Ascending aorta (tissue), 2 donors: ENCODE results near the gene CLCN7. TPM values are rescaled to one million over a fixed set of nuclear protein-coding genes. Genes with fewer than 3 reads are reported as not detected.

ENCODE experiments used
- DNase-seq, 2 donors: peaks; one replicate each; pipeline ENCODE4 v3.0.0-alpha.2; 2019; ENCODE audit warnings: low spot score in 2 of 2
- H3K27ac ChIP-seq, 2 donors: fragments of 200-600 bp; sonication (generic); one replicate each; pipeline ENCODE4 v1.5.1; 2016 to 2017; ENCODE audit warnings: mild to moderate bottlenecking in 1 of 2
- H3K27me3 ChIP-seq: fragments of 200-600 bp; sonication (generic); one replicate; pipeline ENCODE4 v1.5.1; 2017
- H3K36me3 ChIP-seq, 2 donors: fragments of 200-600 bp; sonication (generic); one replicate each; pipeline ENCODE4 v1.5.1; 2016
- H3K4me1 ChIP-seq, 2 donors: fragments of 200-600 bp; sonication (generic); one replicate each; pipeline ENCODE4 v1.5.1; 2016 to 2017; ENCODE audit warnings: mild to moderate bottlenecking in 1 of 2
- H3K4me3 ChIP-seq, 2 donors: fragments of 200-600 bp; sonication (generic); one replicate each; pipeline ENCODE4 v1.5.1; 2016 to 2017; ENCODE audit warnings: mild to moderate bottlenecking in 1 of 2
- H3K9me3 ChIP-seq, 2 donors: fragments of 200-600 bp; sonication (generic); one replicate each; pipeline ENCODE4 v1.5.1; 2016
- CTCF ChIP-seq, 3 experiments: fragments of 200-600 bp in 2 of 3; fragments of 450-650 bp in 1 of 3; sonication (generic) in 2 of 3; IDR thresholded peaks; one replicate each; pipeline ENCODE4 v1.5.1; 2016 to 2019; ENCODE audit warnings: antibody characterized with exemption in 3 of 3, mild to moderate bottlenecking in 1 of 3, moderate library complexity in 1 of 3
- intact Hi-C: fragments of 100-400 bp; cut with DNase I; formaldehyde crosslinking; loops from one replicate; pipeline ENCODE4 v1.15.1; 2023
- total RNA-seq: library from RNA; depleted of rRNA; stranded (reverse); fragments of >200 nt; gene quantifications from one replicate; pipeline ENCODE4 v1.1.0, GENCODE V29; 2016

CLCN7 gene
- total RNA-seq, 1 donor from 2014 or later, result 108 TPM

GRCh38 chr16:1432388-1433262 lies 42.2 kb downstream of the CLCN7 start:
- no peaks in the 10 kb centered on the region for H3K36me3 ChIP-seq
- no peaks in the 10 kb centered on the region for H3K27me3 ChIP-seq
- no peak for TF ChIP-seq CTCF (IDR thresholded peaks at IDR 0.05)
- no peaks in the 10 kb centered on the region for H3K4me1 ChIP-seq
- no peak for DNase-seq
- no peaks in the 10 kb centered on the region for H3K9me3 ChIP-seq
- intact Hi-C loops, result no loop called here
- no peak overlapping the region for H3K4me3 ChIP-seq
- H3K27ac ChIP-seq, result no peak overlapping the region

GRCh38 chr16:1431497-1432270 lies 43.1 kb downstream of the CLCN7 start:
- H3K4me1 ChIP-seq, result no peaks in the 10 kb centered on the region
- H3K4me3 ChIP-seq, result no peak overlapping the region
- no peak overlapping the region for H3K27ac ChIP-seq
- no peaks in the 10 kb centered on the region for H3K9me3 ChIP-seq
- no peaks in the 10 kb centered on the region for H3K36me3 ChIP-seq
- DNase-seq, result no peak
- TF ChIP-seq CTCF (IDR thresholded peaks at IDR 0.05), result no peak
- intact Hi-C loops, result no loop called here
- no peaks in the 10 kb centered on the region for H3K27me3 ChIP-seq

GRCh38 chr16:1430759-1431496 lies 43.9 kb downstream of the CLCN7 start, which contains the start of gene PERCC1:
TSS of gene PERCC1 (plus strand) at chr16:1431078. CDS start at chr16:1432594, 1,516 bp downstream.
- intact Hi-C loops, result no loop called here

GRCh38 chr16:1430214-1430758 lies 44.5 kb downstream of the CLCN7 start:
- H3K9me3 ChIP-seq, result no peaks in the 10 kb centered on the region
- no peaks in the 10 kb centered on the region for H3K27me3 ChIP-seq
- no peak for DNase-seq
- H3K27ac ChIP-seq, result no peak overlapping the region
- H3K4me3 ChIP-seq, result no peak overlapping the region
- no peaks in the 10 kb centered on the region for H3K36me3 ChIP-seq
- TF ChIP-seq CTCF (IDR thresholded peaks at IDR 0.05), result no peak
- no peaks in the 10 kb centered on the region for H3K4me1 ChIP-seq
- intact Hi-C loops, result no loop called here

More at GRCh38 chr16:1430759-1431496, 43.9 kb downstream of the CLCN7 start, which contains the start of gene PERCC1:
- Histone ChIP-seq H3K9me3 (no peaks in the 10 kb centered on the region), H3K27ac (no peak within 1 kb of the TSS), H3K27me3 (no peaks in the 10 kb centered on the region), H3K36me3 (no peaks in the 10 kb centered on the region), H3K4me1 (no peaks in the 10 kb centered on the region), H3K4me3 (no peak within 1 kb of the TSS)
- no peak for TF ChIP-seq CTCF (IDR thresholded peaks at IDR 0.05)
- DNase-seq, result no peak

GRCh38 chr16:1429631-1430030 lies 45.2 kb downstream of the CLCN7 start:
- Histone ChIP-seq H3K9me3 (no peaks in the 10 kb centered on the region), H3K27ac (no peak overlapping the region), H3K36me3 (no peaks in the 10 kb centered on the region), H3K4me3 (no peak overlapping the region), H3K4me1 (no peaks in the 10 kb centered on the region), H3K27me3 (no peaks in the 10 kb centered on the region)
- DNase-seq, result no peak
- no peak for TF ChIP-seq CTCF (IDR thresholded peaks at IDR 0.05)
- intact Hi-C loops, result no loop called here
